Measurements from ENCODE around the gene DAP.
A peak's percentile ranks its signal among the peaks of the same experiment; 100 is the strongest.

The DAP gene

GRCh38 chr5:10708189-10708944, 52.7 kb downstream of the DAP start:
- DNase-seq, result no peak

DNA sequence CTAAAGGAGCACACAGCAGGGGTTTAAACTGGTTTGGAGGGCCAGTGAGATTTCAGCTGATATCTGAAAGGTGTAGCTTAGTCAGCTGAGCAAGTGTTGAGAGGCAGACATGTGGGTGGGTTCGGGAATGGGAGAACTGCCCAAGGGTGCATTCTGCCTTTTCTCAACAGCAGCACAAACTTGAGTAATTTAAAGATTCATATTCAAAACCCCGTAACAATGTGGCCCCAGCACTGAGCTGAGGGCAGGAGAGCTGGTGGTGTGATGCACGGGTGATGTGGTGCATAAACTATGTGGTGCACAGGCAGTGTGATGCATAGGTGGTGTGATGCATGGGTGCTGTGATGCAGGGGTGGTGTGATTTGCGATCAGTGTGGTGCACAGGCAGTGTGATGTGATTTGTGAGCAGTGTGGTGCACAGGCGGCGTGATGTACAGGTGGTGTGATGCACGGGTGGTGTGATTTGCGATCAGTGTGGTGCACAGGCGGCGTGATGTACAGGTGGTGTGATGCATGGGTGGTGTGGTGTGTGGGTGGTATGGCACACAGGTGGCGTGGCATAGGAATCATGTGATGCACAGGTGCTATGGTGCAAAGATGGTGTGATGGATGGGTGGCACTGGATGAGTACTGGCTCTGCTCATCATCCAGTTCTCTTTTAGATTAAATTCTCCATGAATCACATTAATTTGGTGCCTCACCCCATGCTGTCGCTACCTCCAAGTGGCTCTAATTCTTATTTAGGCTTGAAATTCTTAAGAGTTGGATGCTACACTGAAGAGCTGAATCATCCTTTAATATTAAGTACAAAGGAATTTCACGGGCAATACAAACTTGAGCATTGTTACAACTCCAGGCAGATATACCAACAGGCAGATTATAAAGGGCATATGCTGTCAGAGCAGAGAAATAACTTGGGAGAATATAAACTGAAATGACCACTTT, 53.6 kb downstream of the DAP start:
- DNase-seq, result peak; percentile 52

- no peak for DNase-seq
These were observed 54.7 kb downstream of the DAP start for GRCh38 chr5:10706326-10706725.

DNA sequence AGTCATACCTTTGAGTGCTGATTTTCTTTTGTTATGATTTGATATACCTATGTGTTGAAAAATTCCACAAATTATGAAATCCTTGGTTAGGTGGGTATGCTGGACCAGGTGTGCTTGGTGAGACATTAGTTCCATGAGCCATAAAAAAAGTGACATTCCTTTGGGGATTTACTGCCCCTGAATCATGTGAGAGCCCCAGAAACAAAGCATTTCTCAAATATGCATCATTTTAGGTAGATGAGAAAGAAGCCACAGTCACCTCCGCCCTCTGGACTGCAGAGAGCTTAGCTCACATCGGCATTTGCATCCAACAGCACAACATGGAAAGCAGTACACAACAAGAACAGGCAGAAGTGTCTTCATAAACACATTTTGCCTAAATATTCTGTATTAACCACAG, 55.3 kb downstream of the DAP start:
- peak; percentile 55 for DNase-seq

DNA sequence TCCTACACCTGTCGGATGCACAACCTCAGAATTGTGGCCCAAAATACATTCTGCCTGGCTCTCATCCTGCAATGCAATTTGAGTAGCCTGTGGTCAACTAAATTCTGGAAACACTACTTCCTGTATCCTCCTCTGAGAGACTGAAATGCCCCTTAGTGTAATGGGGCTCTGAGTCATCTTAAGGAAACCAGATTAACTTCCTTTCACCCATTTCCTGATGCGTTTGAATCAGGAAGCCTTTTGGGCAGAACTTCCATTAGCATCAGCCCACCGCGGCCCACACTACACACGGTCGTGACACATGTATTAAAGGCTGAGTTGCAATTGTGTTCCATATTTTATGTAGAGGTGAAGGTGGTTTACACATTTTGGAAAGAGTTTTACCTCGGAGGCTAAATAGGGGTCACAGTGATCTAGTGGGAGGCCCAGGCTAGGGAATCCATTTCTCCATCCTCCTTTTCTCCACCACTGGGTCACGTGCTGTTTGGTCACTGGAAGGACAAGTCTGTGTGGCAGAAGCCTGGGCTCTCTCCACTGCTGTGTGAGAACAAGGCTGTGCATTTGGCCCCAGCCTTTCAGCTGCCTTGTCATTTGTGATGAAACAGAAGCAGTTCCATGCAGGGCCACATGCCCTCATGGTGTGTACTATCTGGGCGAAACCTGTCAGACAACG, 55.9 kb downstream of the DAP start:
- peak; percentile 55 for DNase-seq

DNA sequence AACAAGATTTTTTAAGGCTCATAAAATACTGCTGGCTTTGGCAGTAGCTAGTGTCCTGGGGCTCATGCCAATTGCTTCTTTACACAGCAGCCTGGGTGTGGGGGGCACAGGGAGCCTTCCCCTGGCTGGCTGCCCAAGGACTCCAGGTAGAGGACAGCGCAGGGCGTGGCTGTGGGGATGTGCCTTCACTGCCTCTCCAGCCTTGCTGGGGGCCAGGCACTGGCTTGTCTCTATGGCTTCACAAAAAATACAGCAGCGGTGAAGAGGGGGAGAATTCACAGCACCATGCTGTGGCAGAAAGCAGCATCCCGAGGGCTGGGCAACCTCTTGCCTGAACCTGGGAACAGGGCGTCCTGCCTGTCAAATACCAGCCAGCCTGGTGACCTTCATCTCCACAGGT, 57.4 kb downstream of the DAP start:
- no peak for DNase-seq

DNA sequence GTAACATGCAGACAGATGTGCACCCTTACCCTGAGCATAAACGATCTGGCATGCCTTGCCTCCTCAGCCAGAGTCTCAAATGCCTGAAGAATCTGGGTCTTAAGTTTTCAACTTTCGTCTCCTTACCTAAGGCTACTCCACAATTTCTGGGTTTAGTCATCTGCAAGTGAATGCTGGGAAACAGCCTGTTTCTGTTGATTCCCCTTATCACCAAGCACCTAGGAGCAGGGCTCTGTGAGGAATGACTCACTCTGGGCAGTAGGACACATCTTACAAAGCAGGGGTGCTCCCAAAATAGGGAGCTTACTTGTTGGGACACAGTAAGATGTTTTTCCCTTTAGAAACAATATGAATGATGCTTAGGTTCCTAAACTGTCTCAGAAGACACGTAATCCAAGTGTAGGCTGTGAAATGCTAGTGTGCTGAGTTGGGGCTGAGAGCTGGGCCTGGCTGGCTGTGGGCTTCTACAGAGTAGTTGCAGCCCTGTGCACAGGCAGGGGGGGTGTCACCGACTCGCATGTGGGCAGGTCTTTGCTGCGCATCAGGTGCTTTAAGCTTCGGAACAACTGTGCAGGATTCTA, 58.0 kb downstream of the DAP start:
- peak; percentile 83 for DNase-seq

- peak; percentile 93 for DNase-seq
These were observed 58.9 kb downstream of the DAP start for GRCh38 chr5:10702040-10702629.

- DNase-seq, result no peak
These were observed 59.4 kb downstream of the DAP start for GRCh38 chr5:10701567-10702039.

- no peak for DNase-seq
These were observed 60.5 kb downstream of the DAP start for GRCh38 chr5:10700516-10700915.

DNA sequence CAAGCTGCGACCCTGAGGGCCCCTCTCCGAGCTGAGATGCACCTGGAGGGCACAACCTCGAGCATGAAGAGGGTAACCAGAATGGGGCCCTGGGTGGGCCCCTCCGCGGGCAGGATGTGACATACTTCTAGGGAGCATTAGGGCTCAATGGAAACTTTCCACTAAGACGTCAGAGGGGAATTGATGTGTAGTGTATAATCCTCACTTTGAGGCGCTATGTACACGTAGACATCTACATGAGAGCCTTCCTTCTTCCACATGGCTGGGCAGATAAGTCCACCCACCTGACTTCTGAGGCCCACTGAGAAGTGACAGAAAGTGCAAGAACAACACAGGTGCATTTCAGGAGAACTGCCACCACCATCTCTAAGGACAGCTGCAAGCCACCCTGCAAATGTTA, 61.0 kb downstream of the DAP start:
- no peak for DNase-seq

DNA sequence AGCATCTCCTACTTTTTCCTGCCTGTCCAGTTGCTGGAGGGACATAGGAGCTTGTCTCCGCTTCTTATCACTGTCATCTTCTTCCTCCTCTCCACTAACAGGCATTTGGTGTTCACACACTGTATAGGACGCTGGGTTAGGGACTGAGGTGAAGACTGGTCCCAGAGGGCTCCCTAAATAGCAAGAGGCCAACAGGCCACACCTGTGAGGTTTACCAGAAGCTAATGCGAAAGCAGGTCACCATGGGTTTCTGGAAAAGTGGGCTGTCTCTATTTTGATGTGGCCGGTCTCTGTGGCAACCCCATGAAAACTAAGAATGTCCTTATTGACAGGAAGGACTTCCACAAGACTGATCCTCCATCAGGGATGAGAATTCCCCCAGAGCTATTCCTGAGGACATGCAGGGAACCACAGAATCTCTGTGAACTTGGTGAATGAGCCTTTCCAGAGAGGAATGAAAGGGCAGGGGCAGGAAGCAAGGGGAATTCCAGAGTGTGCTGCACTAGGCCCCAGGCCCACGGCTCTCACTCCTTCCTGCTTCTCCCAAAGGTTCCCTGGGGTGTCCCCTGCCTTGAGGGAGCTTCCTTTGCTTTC, 61.7 kb downstream of the DAP start:
- peak; percentile 87 for DNase-seq

DNA sequence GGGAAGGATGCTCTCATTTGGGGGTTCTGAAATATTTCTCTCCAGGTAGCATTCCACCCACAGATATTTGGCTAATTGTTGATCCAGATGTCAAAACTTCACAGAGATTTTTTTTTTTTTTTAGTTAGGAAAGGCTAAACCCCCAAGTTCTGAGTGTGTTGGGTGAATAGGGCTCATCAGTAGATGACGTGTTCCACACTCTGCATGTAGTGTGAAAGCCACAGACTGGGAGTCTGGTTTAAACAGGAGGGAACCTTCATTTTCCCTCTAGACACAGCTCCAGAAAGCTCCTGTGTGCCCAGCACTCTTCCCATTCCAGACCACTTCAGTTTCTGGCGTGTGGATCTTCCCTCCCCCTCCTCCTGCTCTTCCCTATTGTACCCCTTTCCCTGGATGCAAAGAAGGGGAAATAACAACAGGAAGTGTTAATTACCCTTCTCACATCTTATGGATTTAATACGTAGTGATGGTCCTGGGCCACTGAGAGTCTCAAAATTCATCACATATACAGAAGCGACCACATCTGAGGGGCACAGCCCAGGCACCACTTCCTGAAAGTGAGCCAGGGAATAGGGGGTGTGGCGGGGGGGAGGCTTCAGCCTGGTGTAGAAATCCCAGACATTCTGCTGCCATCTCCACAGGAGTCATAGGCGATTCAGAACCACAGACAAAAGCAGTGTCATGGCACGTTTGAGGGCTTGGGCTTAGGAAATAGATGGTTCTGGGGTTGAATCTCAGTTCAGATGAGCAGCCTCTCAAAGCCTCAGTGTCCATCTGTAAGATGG, 65.1 kb downstream of the DAP start:
- no peak for DNase-seq

- peak; percentile 88 for DNase-seq
These were observed 65.9 kb downstream of the DAP start for GRCh38 chr5:10695055-10695649.

DNA sequence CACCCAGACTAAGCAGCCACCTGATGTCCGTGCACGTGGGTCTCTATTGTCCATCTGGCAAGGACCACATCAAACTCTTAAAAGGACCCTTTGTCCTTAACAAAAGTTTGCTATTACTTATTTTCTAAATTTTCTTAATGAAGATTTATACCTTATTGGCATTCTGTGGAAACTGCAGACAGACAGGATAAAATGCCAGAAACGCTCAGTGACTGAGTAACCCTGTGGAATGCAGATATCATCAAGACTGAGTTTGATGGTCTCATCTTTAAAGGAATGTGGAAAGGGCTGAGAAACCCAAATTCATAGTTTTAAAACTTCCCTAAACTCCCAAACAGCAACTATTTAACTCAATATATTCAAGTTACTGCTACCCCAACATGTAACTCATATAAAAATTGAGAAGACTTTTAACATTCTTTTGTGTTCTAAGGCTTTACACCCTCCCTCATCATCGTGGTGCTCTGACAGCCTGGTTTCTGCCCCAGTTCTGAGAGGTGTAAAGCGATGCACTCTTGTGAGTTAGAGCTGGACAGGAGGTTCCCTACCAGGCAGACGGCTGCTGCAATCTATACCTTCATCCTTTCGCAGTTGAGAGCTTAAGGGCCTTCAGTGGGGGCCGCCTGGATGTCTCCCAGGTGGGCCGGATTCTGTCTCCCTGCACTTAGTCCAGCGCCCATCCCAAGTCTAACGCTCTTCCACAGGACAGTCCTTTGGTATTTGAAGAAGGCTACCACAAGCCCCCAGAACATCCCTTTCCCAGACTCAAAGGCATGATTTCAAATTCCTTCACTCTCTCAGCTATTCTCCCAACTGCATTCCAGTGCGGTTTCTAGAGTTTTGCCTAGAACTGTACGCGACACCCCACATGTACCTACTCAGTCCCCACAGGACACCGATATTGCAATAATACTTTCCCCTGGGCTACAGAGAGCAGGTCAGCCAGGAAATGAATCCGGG, 68.9 kb downstream of the DAP start:
- peak; percentile 91 for DNase-seq

- DNase-seq, result no peak
These were observed 70.3 kb downstream of the DAP start for GRCh38 chr5:10690460-10691440.

DNA sequence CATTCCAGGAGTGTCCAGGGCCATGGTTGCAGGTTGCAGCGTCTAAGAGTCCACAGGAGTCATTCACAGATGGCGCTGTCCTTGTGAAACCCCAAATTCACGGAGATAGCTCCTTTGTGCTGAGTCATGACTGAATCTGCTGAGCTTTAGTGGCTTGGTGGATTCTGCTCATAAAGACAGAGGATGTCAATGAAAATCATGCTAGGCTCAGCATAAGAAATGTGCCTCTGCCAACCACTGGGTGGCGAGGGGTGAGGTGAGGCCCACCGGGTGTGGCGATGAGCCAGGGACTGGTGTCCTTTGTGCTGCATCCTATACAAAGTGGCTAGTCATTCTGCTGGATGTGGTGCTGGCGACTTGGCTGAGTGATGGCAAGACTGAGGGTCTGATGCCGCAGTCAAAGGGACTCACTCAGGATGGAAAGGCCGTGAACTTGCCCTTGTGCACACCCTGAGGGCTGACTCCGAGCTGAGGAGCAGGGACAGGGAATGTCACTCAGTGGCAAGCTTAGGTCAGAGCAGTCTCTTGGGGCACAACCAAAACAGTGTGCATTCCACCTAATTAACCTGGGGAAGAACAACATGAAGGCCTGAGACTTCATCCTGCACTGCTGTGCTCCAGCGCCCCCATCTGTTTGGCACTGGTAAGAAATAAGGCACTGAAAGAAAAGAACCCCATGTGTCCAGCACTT, 71.5 kb downstream of the DAP start:
- peak; percentile 79 for DNase-seq

All from islet precursor cell (in vitro differentiated cells).